PC-9 (cell line): ENCODE results near the gene ADAT3. TPM values are rescaled to one million over a fixed set of nuclear protein-coding genes. Genes with fewer than 3 reads are reported as not detected.

Experiments
- BruUV-seq: library from RNA; stranded (reverse); fragments of 400-500 nt; replicated peaks from 2 replicates; lab custom pipeline; 2021; lab: Mats Ljungman, UMichigan
- CTCF ChIA-PET: fragments of 300-600 bp; sonication (Branson Sonifier 250); formaldehyde crosslinking; loops from one replicate; lab custom pipeline; 2022; ENCODE audit warnings: antibody characterized with exemption; lab: Charles Lee
- POLR2A ChIA-PET: fragments of 300-600 bp; sonication (Branson Sonifier 250); formaldehyde crosslinking; loops from one replicate; lab custom pipeline; 2022; ENCODE audit warnings: antibody characterized with exemption; ENCODE audit not compliant: unreplicated experiment; lab: Charles Lee
- DNase-seq, 2 experiments: peaks; one replicate each; pipeline versions ENCODE4 v3.0.0 to v3.0.0-alpha.2; 2015 to 2022; ENCODE audit warnings: mixed read lengths in 1 of 2
- H2AFZ ChIP-seq: fragments of 200-600 bp; sonication (generic); 2 replicates; pipeline ENCODE4 v1.8.1; 2017; ENCODE audit warnings: antibody characterized with exemption
- H3F3A ChIP-seq: fragments of 200-600 bp; sonication (generic); 2 replicates; pipeline ENCODE4 v1.8.1; 2017; ENCODE audit warnings: antibody characterized with exemption, mild to moderate bottlenecking, low read depth; ENCODE audit not compliant: insufficient read depth
- H3K27ac ChIP-seq: fragments of 200-600 bp; sonication (generic); 2 replicates; pipeline ENCODE4 v1.6.1; 2016; ENCODE audit warnings: mixed run types
- H3K27me3 ChIP-seq: fragments of 200-600 bp; sonication (generic); 2 replicates; pipeline ENCODE4 v1.6.1; 2016; ENCODE audit warnings: low read depth, mixed run types; ENCODE audit not compliant: insufficient read depth
- H3K36me3 ChIP-seq: fragments of 200-600 bp; sonication (generic); 2 replicates; pipeline ENCODE4 v1.6.1; 2016; ENCODE audit warnings: low read depth, mixed run types
- H3K4me1 ChIP-seq: fragments of 200-600 bp; sonication (generic); replicated peaks from 2 replicates; pipeline ENCODE4 v1.6.1; 2016; ENCODE audit warnings: mixed run types; ENCODE audit not compliant: insufficient read depth
- H3K4me2 ChIP-seq: fragments of 200-600 bp; sonication (generic); 2 replicates; pipeline ENCODE4 v1.6.1; 2017; ENCODE audit warnings: mixed run types
- H3K4me3 ChIP-seq: fragments of 200-600 bp; sonication (generic); 2 replicates; pipeline ENCODE4 v1.6.1; 2016; ENCODE audit warnings: mixed run types
- H3K79me2 ChIP-seq: fragments of 200-600 bp; sonication (generic); 2 replicates; pipeline ENCODE4 v1.6.1; 2017; ENCODE audit warnings: low read depth, mixed run types
- H3K9me2 ChIP-seq: fragments of 200-600 bp; sonication (generic); 2 replicates; pipeline ENCODE4 v1.8.1; 2017; ENCODE audit warnings: mild to moderate bottlenecking; ENCODE audit not compliant: insufficient read depth
- H3K9me3 ChIP-seq: fragments of 200-600 bp; sonication (generic); 2 replicates; pipeline ENCODE4 v1.8.1; 2016; ENCODE audit warnings: low read depth; ENCODE audit not compliant: insufficient read depth
- H4K20me1 ChIP-seq: fragments of 200-600 bp; sonication (generic); 2 replicates; pipeline ENCODE4 v1.8.1; 2017; ENCODE audit not compliant: insufficient read depth
- EZH2 ChIP-seq: fragments of 200-600 bp; sonication (generic); IDR thresholded peaks from 2 replicates; pipeline ENCODE4 v1.8.0; 2017; ENCODE audit warnings: antibody characterized with exemption, low read depth
- intact Hi-C: fragments of 100-400 bp; cut with micrococcal nuclease; formaldehyde crosslinking; loops from one replicate; pipeline ENCODE4 v1.10.0; 2022; ENCODE audit not compliant: unreplicated experiment
- total RNA-seq: library from RNA; stranded (reverse); gene quantifications from 2 replicates; pipeline ENCODE4 v1.2.3, GENCODE V29; 2021
- TF ChIP-seq, protein P1 (sequence below): fragments of 200-600 bp; sonication (generic); conservative IDR thresholded peaks from 2 replicates; pipeline ENCODE4 v1.6.1; 2017; ENCODE audit warnings: mixed run types, antibody characterized with exemption, mild to moderate bottlenecking, moderate library complexity

The ADAT3 gene
- total RNA-seq, 1 experiment from 2014 or later, result 7.8 TPM

DNA sequence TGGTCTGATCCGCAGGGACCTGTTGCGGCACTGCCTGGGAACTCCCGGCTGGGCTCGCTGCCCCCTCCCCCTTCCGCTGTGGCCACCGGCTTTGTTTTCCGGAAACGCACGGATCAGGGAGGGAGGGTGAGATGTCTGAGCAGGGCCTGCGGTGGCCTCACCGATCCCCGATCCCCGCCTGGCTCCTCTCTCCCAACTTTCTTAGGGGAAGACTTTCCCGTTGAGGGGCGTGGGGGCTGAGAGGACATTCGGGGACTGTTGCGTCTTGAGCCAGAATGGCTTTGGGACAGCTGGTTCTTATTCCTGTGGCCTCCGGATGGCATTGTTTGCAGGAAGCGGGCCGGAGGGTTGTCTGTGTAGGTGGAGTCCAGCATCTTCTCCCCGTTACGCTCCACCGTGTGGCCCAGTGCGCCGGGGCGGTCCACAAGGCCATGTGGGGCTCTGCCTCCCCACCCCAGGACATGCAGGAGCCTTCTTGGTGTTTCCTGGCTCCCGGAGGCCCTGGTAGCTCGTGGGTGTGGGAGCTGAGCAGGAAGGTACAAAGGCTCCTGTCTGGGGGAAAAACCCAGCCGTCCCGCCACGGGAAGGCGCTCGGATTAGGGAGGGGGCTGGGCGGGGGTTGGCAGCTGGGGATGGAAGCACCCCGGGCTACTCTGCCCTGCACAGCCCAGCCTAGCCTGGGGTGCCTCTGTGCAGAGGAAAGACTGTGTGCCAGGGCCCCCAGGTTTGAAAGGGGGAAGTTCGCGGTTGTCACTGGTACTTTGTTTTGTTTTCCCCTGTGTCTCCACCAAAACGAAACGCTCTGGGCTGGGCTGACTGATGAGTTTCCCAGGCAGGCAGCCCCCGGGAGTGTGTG is 37.1 kb downstream of the ADAT3 start:
- ChIA-PET POLR2A (no interaction called here), CTCF (interaction anchor here (0.6 kb wide), 1 partner anchor 39 kb away, joined by 12 read pairs; no protein-coding TSS in a partner anchor)
- H3K79me2 ChIP-seq, result peaks cover 52% of the 10 kb centered on the region
- 0 out of 2 replicates have a peak overlapping the region, but pooled peaks have one; percentile 47 for H3K27ac ChIP-seq
- no peak for TF ChIP-seq EZH2
- TF ChIP-seq, protein P1, sequence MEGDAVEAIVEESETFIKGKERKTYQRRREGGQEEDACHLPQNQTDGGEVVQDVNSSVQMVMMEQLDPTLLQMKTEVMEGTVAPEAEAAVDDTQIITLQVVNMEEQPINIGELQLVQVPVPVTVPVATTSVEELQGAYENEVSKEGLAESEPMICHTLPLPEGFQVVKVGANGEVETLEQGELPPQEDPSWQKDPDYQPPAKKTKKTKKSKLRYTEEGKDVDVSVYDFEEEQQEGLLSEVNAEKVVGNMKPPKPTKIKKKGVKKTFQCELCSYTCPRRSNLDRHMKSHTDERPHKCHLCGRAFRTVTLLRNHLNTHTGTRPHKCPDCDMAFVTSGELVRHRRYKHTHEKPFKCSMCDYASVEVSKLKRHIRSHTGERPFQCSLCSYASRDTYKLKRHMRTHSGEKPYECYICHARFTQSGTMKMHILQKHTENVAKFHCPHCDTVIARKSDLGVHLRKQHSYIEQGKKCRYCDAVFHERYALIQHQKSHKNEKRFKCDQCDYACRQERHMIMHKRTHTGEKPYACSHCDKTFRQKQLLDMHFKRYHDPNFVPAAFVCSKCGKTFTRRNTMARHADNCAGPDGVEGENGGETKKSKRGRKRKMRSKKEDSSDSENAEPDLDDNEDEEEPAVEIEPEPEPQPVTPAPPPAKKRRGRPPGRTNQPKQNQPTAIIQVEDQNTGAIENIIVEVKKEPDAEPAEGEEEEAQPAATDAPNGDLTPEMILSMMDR, result no peak
- intact Hi-C loops, result no loop called here
- H3K9me2 ChIP-seq, result no peaks in the 10 kb centered on the region
- TSS peak; percentile 38 for BruUV-seq
- peaks cover 33% of the 10 kb centered on the region for H4K20me1 ChIP-seq
- peaks cover 6% of the 10 kb centered on the region; the same call in 1 of the 2 replicates for H3K4me1 ChIP-seq
- H2AFZ ChIP-seq, result peak overlapping the region; percentile 58; the same call in 1 of the 2 replicates
- no peaks in the 10 kb centered on the region for H3K36me3 ChIP-seq
- H3K27me3 ChIP-seq, result no peaks in the 10 kb centered on the region
- no peaks in the 10 kb centered on the region for H3K9me3 ChIP-seq
- peak in 1 of 2 experiments; percentile 61 for DNase-seq
- peaks cover 6% of the 10 kb centered on the region; the same call in 1 of the 2 replicates for H3F3A ChIP-seq
- H3K4me3 ChIP-seq, result peak overlapping the region; percentile 81
- H3K4me2 ChIP-seq, result peak overlapping the region; percentile 79

DNA sequence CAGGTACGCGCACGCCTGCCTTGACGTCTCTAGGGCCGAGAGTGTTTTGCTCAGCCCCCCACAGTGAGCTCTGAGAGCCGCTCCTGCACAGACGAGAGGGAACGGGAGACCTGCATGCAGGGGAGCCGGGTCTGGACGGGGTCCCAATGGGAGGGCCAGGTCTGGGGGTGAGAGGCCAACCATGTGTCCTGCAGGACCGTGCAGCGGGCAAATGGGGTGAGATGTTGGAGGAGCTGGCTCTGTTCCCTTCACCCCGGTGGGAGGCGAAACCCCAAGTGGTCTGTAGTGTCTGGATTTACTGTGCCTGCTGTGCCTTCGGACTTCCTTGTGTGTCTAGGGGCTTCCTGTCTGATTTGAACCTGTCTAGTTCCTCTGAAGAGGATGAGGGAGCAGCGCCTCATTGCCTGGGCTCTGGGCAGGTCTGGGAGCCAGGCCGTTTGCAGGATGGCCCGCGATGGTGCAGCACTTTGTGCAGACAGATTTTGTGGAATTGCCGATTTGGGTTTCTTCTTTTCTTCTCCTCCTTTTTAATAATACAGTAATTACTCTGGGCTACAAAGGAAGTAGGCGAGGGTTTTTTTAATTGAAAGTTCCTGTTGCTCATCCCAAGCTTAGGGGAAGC is 37.8 kb downstream of the ADAT3 start:
- POLR2A ChIA-PET, result interaction anchor here (0.7 kb wide), 1 partner anchor 209 kb away, joined by 4 read pairs; no protein-coding TSS in a partner anchor
- DNase-seq, result no peak
- no peak overlapping the region for H2AFZ ChIP-seq
- BruUV-seq, result no TSS peak
- no peaks in the 10 kb centered on the region for H3K9me3 ChIP-seq
- H3K79me2 ChIP-seq, result peaks cover 56% of the 10 kb centered on the region
- peaks cover 33% of the 10 kb centered on the region for H4K20me1 ChIP-seq
- H3K27me3 ChIP-seq, result no peaks in the 10 kb centered on the region
- no peaks in the 10 kb centered on the region for H3K36me3 ChIP-seq
- CTCF ChIA-PET, result no interaction called here
- no peak overlapping the region for H3K27ac ChIP-seq
- peaks cover 6% of the 10 kb centered on the region; the same call in 1 of the 2 replicates for H3K4me1 ChIP-seq
- TF ChIP-seq, protein P1, result no peak
- H3K4me2 ChIP-seq, result peak overlapping the region; percentile 79
- intact Hi-C loops, result no loop called here
- H3K4me3 ChIP-seq, result peak overlapping the region; percentile 81; the same call in 1 of the 2 replicates
- H3F3A ChIP-seq, result peaks cover 6% of the 10 kb centered on the region; the same call in 1 of the 2 replicates
- H3K9me2 ChIP-seq, result no peaks in the 10 kb centered on the region

DNA sequence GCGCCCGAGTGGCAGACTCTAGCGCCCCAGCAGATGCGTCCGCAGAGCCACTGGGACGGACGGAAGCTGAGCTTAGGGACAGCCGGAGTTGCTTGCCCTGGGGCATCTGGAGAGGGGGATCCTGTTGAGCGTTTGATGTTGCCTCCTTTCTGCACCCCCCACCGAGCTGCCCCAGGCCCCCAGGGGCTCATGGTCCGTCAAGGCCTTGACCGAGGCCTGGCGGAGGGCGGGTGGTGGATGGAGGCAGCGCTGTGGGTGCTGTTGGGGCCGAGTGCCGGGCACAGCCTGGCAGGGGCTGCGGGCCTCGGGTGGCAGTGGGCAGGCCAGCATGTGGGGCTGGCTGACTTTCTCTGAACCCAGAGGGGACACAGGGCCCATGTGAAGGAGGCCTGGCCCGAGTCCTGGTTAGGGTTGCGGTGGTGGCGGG is 38.5 kb downstream of the ADAT3 start:
- DNase-seq, result no peak
- Histone ChIP-seq H2AFZ (no peak overlapping the region), H3K27ac (no peak overlapping the region), H3K79me2 (peaks cover 61% of the 10 kb centered on the region), H3K27me3 (no peaks in the 10 kb centered on the region), H3K4me3 (no peak overlapping the region), H3K4me2 (no peak overlapping the region; the same call in 1 of the 2 replicates), H3K9me3 (no peaks in the 10 kb centered on the region), H3K4me1 (peaks cover 6% of the 10 kb centered on the region; the same call in 1 of the 2 replicates), H3K36me3 (no peaks in the 10 kb centered on the region), H4K20me1 (peaks cover 33% of the 10 kb centered on the region), H3K9me2 (no peaks in the 10 kb centered on the region), H3F3A (peaks cover 6% of the 10 kb centered on the region; the same call in 1 of the 2 replicates)
- TF ChIP-seq, protein P1, result no peak
- TF ChIP-seq EZH2, result no peak
- intact Hi-C loops, result no loop called here
- no TSS peak for BruUV-seq
- CTCF ChIA-PET, result no interaction called here
- POLR2A ChIA-PET, result interaction anchor here (0.7 kb wide), 1 partner anchor 208 kb away, joined by 4 read pairs; no protein-coding TSS in a partner anchor
